T-helper 1 cell treated with Interleukin-12 subunit alpha and Interleukin-12 subunit beta and Interleukin-4 antibody, amounts not matched to agents 30 μg/mL and 1 μg/mL, for 36 hours (primary cell): ENCODE results near the gene GRXCR1.

Experiments used
- H3K27ac Mint-ChIP-seq: one replicate; pipeline ENCODE4 v1.8.0; 2021; ENCODE audit warnings: mild to moderate bottlenecking, mixed read lengths
- H3K27me3 Mint-ChIP-seq: one replicate; pipeline ENCODE4 v1.8.0; 2021; ENCODE audit warnings: low read depth, mixed read lengths
- H3K36me3 Mint-ChIP-seq: one replicate; pipeline ENCODE4 v1.8.0; 2021; ENCODE audit warnings: low read depth, mixed read lengths
- H3K4me1 Mint-ChIP-seq: one replicate; pipeline ENCODE4 v1.8.0; 2021; ENCODE audit warnings: low read depth, mixed read lengths
- H3K4me3 Mint-ChIP-seq: one replicate; pipeline ENCODE4 v1.8.0; 2021; ENCODE audit warnings: mild to moderate bottlenecking, moderate library complexity, mixed read lengths
- H3K9me3 Mint-ChIP-seq: one replicate; pipeline ENCODE4 v1.8.0; 2021; ENCODE audit warnings: mixed read lengths

Gene GRXCR1

DNA sequence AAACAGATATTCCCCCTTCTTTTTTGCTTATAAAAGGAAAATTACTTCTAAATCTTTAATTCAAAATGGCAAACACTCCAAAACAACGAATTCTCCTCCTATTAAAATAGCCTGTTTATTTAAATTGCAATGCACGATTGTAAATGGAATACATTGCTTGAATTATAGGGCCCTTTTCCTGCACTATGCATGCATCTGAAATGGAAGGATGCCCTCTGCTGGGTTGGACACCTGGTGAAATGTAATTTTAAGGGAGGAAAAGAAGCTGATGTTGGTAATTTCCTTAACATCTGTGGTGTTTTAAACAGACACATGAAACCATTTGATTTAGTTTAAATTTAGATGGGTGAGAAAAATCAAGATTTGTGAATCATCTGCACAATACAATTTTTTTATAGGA is 72.8 kb downstream of the GRXCR1 start:
- no peaks in the 10 kb centered on the region for H3K4me1 Mint-ChIP-seq

GRCh38 chr4:42985976-42986375 is 93.5 kb downstream of the GRXCR1 start:
- Mint-ChIP-seq H3K4me3 (no peak overlapping the region), H3K36me3 (no peaks in the 10 kb centered on the region), H3K9me3 (peaks cover 10% of the 10 kb centered on the region), H3K27ac (no peak overlapping the region), H3K27me3 (no peaks in the 10 kb centered on the region), H3K4me1 (no peaks in the 10 kb centered on the region)

More for the DNA sequence above, 72.8 kb downstream of the GRXCR1 start:
- Mint-ChIP-seq H3K36me3 (no peaks in the 10 kb centered on the region), H3K4me3 (no peak overlapping the region), H3K27me3 (no peaks in the 10 kb centered on the region), H3K9me3 (no peaks in the 10 kb centered on the region), H3K27ac (no peak overlapping the region)

GRCh38 chr4:42995343-42995944 is 102.9 kb downstream of the GRXCR1 start:
- Mint-ChIP-seq H3K4me1 (no peaks in the 10 kb centered on the region), H3K4me3 (no peak overlapping the region), H3K36me3 (no peaks in the 10 kb centered on the region), H3K27ac (no peak overlapping the region), H3K27me3 (no peaks in the 10 kb centered on the region), H3K9me3 (no peaks in the 10 kb centered on the region)

DNA sequence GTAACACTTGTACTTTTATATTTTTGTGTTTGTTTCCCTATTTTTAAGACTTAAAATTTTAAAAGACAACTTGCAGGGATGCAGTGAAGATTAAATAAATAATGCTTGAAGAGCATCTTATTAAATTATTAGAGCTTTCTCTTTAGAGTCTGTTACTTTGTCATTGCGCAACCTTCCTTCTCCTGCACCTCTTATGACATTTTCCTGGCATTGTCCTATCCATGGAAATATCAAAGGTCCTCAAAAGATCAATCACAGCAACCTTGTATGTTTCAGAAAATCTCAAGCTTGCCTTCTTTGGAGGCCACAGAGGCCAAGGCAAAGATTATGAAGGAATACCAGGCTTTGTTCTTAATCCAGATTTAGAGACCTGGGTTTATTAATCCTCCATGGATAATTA is 116.3 kb downstream of the GRXCR1 start:
- Mint-ChIP-seq H3K9me3 (peaks cover 14% of the 10 kb centered on the region), H3K27me3 (no peaks in the 10 kb centered on the region)

DNA sequence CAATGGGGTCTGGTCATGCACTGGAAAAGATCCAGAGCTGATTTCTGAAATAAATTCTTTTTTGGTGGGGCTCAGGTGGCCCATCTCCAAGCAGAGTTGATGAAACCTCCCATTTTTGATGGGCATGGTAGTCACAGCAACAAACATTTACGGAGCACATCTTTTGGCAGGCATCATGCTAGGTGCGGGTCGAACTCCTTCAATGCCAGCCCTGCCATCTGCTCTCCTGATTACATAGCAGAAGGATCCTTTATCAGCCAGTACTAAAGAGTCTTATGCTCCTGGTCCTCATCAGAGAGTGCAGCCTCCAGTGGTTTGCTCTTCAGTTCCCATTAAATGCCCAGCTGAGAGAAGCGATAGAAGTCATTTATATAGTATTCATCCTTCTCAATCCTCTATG is 121.7 kb downstream of the GRXCR1 start:
- no peak overlapping the region for H3K4me3 Mint-ChIP-seq
- H3K27me3 Mint-ChIP-seq = no peaks in the 10 kb centered on the region
- no peaks in the 10 kb centered on the region for H3K36me3 Mint-ChIP-seq
- no peaks in the 10 kb centered on the region for H3K4me1 Mint-ChIP-seq
- H3K9me3 Mint-ChIP-seq = no peaks in the 10 kb centered on the region
- H3K27ac Mint-ChIP-seq = no peak overlapping the region

More for the DNA sequence above, 116.3 kb downstream of the GRXCR1 start:
- no peak overlapping the region for H3K4me3 Mint-ChIP-seq
- H3K27ac Mint-ChIP-seq = no peak overlapping the region
- no peaks in the 10 kb centered on the region for H3K4me1 Mint-ChIP-seq
- no peaks in the 10 kb centered on the region for H3K36me3 Mint-ChIP-seq

- no peak overlapping the region for H3K27ac Mint-ChIP-seq
- no peak overlapping the region for H3K4me3 Mint-ChIP-seq
- no peaks in the 10 kb centered on the region for H3K27me3 Mint-ChIP-seq
- H3K36me3 Mint-ChIP-seq = no peaks in the 10 kb centered on the region
- no peaks in the 10 kb centered on the region for H3K4me1 Mint-ChIP-seq
- no peaks in the 10 kb centered on the region for H3K9me3 Mint-ChIP-seq
These were observed 149.1 kb downstream of the GRXCR1 start for GRCh38 chr4:43041632-43042031.

DNA sequence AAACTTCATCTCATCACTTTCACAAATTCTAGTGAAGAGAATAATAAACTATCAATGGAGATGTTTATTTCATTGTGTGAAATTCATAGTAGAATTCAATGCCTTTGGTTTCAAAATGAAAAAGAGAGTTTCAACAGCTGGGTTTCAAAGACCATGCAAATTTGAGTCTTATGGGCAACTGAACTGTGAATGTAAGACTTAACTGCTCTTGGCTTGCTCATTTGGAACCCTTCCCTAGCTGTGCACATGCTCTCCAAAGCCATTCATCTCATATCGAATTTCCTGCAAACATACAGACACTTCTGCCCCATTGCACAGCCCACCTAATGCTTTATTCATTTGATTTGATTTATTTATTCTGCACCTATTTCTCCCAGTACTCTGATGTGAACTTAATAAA is 154.5 kb downstream of the GRXCR1 start:
- Mint-ChIP-seq H3K36me3 (no peaks in the 10 kb centered on the region), H3K4me3 (no peak overlapping the region), H3K4me1 (no peaks in the 10 kb centered on the region), H3K27me3 (no peaks in the 10 kb centered on the region), H3K9me3 (no peaks in the 10 kb centered on the region), H3K27ac (no peak overlapping the region)

- H3K27me3 Mint-ChIP-seq = no peaks in the 10 kb centered on the region
- no peak overlapping the region for H3K27ac Mint-ChIP-seq
- H3K36me3 Mint-ChIP-seq = no peaks in the 10 kb centered on the region
- no peak overlapping the region for H3K4me3 Mint-ChIP-seq
- no peaks in the 10 kb centered on the region for H3K4me1 Mint-ChIP-seq
- no peaks in the 10 kb centered on the region for H3K9me3 Mint-ChIP-seq
These were observed 156.1 kb downstream of the GRXCR1 start for GRCh38 chr4:43048570-43048969.

DNA sequence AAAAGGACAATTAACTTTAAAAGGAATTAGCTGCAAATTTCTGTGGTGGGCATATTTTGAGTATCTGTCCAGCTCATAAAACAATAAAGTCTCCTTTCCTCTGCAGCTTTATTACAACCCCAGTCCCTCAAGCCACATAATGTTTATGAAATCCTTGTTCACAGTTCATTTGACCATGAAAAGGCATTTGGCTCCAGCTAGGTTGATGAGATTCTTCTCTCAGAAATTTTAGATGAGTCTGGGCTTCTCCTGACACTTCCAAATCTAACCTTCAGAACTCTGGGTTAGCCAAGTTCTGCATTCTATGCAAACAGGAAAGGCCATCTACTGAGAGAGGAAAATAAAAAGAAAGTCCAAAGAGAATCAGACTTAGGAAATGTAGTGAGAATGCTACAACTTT is 156.8 kb downstream of the GRXCR1 start:
- Mint-ChIP-seq H3K27me3 (no peaks in the 10 kb centered on the region), H3K36me3 (no peaks in the 10 kb centered on the region), H3K4me1 (no peaks in the 10 kb centered on the region), H3K4me3 (no peak overlapping the region), H3K27ac (no peak overlapping the region), H3K9me3 (no peaks in the 10 kb centered on the region)

GRCh38 chr4:43066415-43066814 is 173.9 kb downstream of the GRXCR1 start:
- H3K4me1 Mint-ChIP-seq = no peaks in the 10 kb centered on the region
- no peaks in the 10 kb centered on the region for H3K9me3 Mint-ChIP-seq
- H3K27ac Mint-ChIP-seq = no peak overlapping the region
- H3K4me3 Mint-ChIP-seq = no peak overlapping the region
- no peaks in the 10 kb centered on the region for H3K27me3 Mint-ChIP-seq
- no peaks in the 10 kb centered on the region for H3K36me3 Mint-ChIP-seq

- Mint-ChIP-seq H3K27ac (no peak overlapping the region), H3K4me3 (no peak overlapping the region), H3K9me3 (peaks cover 21% of the 10 kb centered on the region), H3K27me3 (no peaks in the 10 kb centered on the region), H3K36me3 (no peaks in the 10 kb centered on the region), H3K4me1 (no peaks in the 10 kb centered on the region)
These were observed 178.6 kb downstream of the GRXCR1 start for GRCh38 chr4:43071069-43071468.
